GM19035 (cell line): Measurements from ENCODE around the gene MAPT.

Experiments used
- ATAC-seq: cut with Tn5 transposase; IDR thresholded peaks from one replicate; pipeline ENCODE4 v1.9.1; 2021; ENCODE audit not compliant: unreplicated experiment

The MAPT gene

GRCh38 chr17:45968732-45969131, 74.4 kb downstream of the MAPT start:
- ATAC-seq = no peak

GRCh38 chr17:45969726-45970125, 75.4 kb downstream of the MAPT start:
- no peak for ATAC-seq

GRCh38 chr17:45970659-45971058, 76.3 kb downstream of the MAPT start:
- ATAC-seq = no peak

- no peak for ATAC-seq
Measured at GRCh38 chr17:45971698-45972141, 77.4 kb downstream of the MAPT start.

DNA sequence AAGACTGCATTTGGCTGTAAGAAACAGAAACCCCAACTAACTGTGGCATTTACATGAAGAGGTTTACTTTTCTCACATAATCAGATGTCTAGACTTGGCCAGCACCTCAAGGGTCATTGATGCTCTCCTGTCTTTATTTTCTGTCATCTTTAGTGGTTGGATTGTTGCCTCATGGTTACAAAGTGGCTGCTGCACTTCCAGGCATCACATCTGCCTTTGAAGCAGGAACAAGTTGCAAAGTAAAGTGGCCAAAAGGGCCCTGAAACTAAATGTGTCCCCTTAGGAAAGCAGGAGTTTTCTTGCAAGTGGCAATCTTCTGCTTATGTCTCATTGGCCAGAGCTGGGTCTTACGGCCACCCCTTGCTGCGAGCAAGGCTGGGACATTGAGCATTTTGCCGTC, 78.2 kb downstream of the MAPT start:
- no peak for ATAC-seq

GRCh38 chr17:45973099-45973780, 78.9 kb downstream of the MAPT start:
- ATAC-seq = no peak

GRCh38 chr17:45973946-45974859, 79.8 kb downstream of the MAPT start:
- no peak for ATAC-seq

DNA sequence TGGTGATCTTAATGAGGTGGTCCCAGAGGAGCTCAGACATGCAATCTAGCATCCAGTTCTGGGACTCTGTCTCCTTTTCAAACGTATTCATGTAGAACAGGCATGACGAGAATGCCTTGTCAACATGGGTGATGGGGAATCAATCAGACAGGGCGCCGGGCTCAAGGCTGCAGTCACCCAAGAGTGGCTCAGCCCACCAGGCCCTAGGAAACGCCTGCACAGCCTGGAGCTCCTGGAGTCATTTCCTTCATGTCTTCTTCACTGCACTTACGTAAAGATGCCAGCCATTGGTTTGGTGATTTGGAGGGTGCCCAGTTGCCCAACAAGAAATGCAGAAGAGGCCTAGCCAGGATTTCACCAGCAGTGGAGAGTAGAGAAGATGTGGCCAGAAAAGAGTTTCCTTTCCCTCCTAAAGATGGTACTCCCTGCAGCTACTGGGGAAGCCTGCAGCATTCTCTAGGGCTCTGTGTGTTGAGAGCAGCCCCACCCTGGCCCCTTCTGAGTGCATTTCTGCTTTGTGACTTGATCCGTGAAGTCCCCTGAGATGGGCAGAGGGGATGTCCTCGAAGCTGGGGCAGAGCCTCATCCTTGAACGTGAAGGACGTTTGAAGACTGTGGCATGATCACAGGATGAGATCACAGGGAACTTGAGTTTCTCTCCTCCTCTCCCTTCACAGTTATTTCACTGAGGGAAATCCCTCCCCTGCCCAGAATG, 80.7 kb downstream of the MAPT start:
- no peak for ATAC-seq

GRCh38 chr17:45975640-45976295, 81.4 kb downstream of the MAPT start:
- ATAC-seq = no peak

GRCh38 chr17:45976391-45976754, 82.0 kb downstream of the MAPT start:
- no peak for ATAC-seq

DNA sequence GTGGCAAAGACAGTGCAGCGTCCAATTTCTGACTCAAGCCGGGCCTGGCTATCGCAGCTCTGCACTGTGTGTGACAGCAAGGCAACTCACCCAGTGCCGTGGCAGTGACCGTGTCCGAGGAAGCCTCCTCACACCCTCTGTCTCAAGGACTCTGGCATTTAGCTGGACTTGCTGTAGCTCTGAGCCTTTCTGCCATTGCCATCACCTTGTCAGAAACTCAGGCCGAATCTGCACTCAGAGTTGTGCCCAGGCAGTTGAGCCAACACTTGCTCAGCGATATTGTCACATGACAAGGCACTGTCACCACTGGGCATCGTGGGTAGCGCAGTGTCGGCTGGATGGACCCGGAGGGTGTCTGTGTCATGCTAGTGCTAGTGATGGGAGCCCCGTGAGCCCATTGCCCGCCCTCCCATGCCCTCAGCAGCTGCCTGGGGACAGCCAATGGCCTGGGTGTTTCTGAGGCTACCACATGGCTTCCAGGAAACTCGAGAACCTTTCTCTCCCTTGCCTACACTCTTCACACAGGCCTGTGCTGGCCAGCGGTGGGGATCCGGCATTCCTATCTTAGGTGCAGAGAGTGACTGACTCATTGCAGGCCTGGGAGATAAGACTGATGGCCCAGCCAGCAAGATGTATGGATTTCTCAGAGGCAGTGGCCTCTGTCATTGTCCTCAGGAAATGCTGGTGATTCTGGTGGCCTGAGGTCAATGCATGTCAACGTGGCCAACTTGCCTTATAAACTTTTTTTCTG, 82.6 kb downstream of the MAPT start:
- ATAC-seq = no peak

DNA sequence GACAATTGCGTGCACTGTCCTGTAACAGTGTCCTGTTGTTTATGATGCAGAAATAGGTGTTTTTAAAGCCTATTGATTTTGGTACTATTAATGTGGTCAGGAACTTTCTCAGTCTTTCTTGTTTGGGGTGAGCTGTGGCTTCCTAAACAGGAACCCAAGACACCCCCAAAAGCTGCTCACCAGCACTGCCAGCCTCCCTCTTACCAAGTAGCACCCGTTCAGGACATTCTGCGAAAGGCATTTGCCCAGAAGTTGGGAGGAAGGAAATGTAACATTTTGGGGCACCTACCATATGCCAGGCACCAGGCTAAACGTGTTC, 83.1 kb downstream of the MAPT start:
- ATAC-seq = no peak

DNA sequence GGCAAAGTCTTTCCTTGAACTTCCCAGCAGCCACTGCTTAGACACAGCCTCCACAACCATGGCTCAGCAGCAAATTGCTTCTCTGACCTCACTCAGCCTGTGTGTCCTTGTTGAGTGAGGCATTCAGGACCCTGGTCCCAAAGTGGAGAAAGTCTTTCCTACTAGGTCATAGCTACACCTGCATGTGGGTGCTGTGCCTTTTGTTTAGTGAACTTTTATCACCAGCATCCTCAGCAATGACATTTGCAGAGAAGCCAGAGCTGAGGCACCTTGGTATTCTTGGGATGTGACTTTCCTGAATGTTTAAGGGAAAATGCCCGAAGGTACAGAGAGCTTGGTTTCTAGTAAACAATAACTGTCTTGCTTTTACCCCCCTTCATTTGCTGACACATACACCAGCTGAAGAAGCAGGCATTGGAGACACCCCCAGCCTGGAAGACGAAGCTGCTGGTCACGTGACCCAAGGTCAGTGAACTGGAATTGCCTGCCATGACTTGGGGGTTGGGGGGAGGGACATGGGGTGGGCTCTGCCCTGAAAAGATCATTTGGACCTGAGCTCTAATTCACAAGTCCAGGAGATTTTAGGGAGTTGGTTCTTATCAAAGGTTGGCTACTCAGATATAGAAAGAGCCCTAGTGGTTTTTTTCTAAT, 83.7 kb downstream of the MAPT start:
- no peak for ATAC-seq

- ATAC-seq = no peak
Measured at GRCh38 chr17:45979137-45979536, 84.8 kb downstream of the MAPT start.

DNA sequence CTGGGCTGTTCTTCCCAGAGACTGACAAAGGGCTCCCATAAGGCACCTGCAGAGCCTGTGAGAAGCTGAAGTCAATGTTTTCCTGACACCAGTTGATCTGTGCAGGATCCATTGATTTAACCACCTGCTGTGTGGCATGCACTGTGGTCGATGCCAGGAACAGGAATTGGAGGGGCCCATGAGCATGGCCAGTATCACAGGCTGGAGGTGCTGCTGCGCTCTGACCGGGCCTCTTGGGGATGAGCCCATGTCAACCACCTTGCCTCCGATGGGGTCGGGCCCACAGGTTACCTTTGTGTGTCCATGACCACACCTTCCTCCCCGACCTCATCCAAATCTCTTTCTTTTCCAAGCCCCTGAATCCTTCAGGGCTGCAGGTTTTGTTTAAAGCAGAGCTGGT, 86.5 kb downstream of the MAPT start:
- no peak for ATAC-seq

GRCh38 chr17:45981306-45981705, 87.0 kb downstream of the MAPT start:
- no peak for ATAC-seq

- ATAC-seq = no peak
Measured at GRCh38 chr17:45982791-45983613, 88.6 kb downstream of the MAPT start.

DNA sequence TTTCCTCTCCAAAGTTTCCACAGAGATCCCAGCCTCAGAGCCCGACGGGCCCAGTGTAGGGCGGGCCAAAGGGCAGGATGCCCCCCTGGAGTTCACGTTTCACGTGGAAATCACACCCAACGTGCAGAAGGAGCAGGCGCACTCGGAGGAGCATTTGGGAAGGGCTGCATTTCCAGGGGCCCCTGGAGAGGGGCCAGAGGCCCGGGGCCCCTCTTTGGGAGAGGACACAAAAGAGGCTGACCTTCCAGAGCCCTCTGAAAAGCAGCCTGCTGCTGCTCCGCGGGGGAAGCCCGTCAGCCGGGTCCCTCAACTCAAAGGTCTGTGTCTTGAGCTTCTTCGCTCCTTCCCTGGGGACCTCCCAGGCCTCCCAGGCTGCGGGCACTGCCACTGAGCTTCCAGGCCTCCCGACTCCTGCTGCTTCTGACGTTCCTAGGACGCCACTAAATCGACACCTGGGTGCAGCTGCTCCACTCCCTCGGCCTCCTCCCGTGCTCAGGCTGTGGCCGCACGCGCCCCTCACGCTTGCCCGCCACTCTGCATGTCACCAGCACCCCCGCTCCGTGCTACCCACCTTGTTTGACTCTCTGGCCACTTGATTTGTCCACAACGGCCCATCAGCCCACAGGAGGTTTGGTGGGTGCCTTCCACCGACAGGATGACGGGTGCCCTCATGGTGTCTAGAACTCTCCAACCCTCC, 89.4 kb downstream of the MAPT start:
- no peak for ATAC-seq

GRCh38 chr17:45984368-45984767, 90.0 kb downstream of the MAPT start:
- no peak for ATAC-seq
